HG03571 (cell line): ENCODE data around the gene RGR.

ENCODE experiments used
- ATAC-seq: cut with Tn5 transposase; IDR thresholded peaks from one replicate; pipeline ENCODE4 v1.9.1; 2021; ENCODE audit not compliant: unreplicated experiment

Gene RGR

DNA sequence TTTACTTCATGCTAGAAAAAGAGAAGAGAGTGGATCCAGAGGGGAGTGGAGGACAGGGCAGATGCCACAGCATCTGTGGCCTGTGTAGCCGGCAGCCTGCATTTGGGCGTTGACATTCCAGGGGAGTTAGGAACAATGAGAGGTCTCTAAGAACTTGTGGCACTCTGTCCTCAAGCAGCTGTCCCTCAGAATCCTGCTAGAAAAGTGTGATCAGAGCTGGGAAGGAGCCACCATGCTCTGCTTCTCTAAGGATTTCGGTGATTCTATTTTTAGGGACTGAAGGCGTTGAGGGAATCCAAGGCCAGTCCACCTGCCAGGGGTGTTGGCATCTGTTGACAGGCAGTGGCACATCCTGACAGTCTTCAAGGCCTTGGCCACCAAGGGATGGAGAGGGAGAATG lies 27.1 kb upstream of the RGR start:
- no peak for ATAC-seq

DNA sequence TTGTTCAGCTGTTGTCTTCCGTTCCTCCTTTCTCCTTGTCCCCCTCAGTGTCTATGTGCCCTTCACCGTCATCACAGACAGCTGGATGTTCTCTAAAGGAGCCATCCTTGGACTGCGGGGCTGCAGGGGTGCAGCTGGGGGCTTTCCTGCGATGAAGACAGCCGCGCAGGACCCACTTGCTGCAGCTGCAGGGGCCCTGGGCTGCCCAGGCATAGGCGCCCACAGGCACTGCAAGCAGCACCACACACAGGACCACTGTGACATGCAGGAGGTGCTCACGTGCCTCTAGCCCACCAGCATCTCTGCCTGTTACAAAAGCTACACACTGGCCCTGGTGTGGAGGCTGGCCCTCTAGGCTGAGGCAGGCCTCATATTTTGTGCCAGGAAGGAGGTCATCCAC lies 22.9 kb upstream of the RGR start:
- ATAC-seq: no peak

DNA sequence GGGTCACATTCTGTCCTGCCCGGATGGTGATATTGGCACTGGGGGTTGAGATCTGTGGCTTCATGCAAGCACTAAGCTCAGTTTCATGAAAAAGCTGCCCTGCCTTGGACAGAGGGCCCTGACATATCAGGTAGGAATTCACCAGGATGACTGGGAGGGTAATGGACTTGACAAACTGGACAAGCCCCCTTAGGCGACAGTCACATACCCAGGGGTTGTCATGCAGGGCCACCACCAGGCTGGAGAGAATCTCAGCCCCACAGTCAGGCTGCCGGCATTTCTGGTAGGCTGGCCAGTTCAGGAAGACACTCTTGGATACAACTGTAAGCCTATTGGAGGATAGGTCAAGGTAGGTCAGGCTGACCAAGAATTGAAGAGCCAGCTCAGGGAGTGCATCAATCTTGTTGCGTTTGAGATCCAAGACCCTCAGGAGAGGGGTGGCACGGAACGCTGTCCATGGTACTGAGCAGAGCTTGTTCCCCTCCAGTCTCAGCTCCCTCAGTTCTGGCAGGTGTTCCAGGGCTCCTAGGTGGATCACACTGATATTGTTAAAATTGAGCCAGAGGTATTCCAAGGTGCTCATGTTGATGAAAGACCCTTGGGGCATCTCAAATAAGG lies 20.3 kb upstream of the RGR start:
- no peak for ATAC-seq

DNA sequence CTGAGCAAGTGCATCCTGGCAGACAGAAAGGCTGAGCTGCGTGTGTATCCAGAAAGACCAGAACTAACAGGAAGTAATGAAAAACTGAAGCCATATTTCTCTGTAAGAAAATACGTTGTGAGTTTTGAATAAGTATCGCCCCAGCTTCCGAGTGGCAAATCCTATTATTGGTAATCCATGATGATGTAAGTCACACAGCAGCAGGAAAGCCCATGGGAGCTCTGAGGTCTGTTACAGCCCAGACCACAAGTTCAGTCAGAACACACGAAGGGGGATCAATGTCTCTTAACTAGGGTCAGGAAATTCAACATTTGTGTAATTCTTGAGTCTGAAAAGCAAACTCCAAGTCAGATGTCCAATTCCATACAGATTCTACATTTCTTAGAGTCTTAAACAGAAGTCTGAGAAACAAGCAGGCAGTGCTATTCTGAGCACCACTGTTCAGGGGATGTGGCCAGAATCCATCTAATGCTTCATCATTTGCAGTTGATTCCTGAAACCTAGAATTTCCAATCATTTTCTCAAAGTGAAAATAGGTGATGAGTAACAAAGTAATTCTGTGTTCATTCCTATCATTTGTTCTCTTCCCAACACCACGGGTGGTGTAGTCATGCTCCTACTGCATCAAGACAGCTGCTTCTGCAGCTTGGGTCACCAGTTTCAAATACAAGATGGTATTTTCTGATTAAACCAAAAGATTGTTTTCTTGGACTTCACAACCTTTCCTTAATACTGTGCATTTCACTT lies 19.3 kb upstream of the RGR start, which contains the start of gene LRIT2:
TSS of gene LRIT2 (minus strand) at position 118 of the 747 bp plus-strand sequence. CDS start at position 94, 24 bp downstream.
- ATAC-seq: no peak

DNA sequence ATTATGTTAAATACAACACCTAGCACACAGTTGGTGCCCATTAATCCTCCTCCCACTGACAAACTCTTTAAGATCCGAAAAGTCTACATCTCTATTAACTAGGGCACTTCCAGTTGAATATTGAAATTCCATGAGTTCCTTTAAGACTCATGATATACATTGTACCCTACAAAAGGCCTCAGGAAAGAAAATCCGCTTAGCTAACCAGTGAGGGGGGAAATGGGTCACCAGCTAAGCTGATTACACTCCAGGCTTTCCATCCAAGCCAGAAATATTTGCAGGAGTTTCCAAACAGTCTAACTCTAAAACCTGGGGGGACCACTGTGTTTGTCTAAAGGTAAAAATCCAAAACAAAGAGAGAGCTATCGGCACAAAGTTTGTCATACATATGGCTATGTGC lies 18.2 kb upstream of the RGR start:
- ATAC-seq: no peak

DNA sequence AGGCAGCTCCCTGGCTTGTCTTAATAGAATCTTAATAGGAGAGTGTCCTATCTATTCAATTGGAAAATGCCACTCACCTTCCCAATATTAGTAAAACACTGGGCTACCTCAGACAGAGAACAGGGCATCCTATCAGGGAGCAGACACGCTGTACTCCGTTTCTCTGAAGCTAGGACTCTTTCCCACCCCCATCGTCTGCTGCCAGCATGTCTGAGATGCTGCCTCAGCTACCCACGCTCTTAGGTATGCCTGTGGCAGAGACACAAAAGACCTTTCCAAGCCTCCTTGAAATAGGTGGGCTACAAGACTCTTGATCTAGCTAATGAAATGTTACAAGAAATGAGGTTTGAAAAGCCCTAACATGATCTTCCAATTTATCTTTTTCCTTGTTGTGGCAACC lies 17.0 kb upstream of the RGR start:
- ATAC-seq: no peak

DNA sequence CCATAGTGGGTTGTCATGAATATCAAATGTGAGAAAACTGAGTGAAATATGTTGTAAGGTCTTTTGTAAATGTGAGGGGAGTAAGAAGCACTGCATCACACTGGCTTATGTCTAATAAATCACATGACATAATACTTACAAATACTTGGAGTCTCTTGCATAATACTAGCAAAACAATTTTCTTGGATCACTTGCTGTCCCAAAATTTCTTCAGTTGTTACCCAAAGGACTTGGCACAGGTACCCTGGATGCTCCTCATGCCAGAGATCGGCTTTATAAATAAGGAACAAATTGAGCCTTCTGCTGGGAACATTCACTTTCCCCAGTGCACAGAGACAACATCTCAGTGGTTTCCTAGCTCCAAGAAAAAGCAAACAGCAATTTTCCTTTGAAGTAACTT lies 14.5 kb upstream of the RGR start:
- no peak for ATAC-seq

DNA sequence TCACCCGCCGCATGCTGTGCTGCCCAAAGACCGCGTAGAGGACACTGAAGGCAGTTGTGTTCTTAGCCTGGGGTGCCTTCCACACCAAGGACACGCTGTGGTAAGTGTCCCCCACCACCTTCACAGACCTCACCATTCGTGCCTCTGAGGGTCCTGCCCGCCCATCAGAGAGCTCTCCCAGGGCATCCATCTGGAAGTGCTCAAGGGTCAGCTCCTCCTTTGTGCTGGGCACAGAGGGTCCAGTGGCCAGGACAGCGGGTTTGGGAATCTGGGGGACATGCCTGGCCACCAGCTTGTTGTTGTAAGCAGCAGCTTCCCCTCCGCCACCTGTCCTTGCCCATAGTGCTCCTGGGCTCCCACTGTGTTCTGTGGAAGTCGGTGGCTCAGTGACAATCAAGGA lies 12.5 kb upstream of the RGR start:
- no peak for ATAC-seq

DNA sequence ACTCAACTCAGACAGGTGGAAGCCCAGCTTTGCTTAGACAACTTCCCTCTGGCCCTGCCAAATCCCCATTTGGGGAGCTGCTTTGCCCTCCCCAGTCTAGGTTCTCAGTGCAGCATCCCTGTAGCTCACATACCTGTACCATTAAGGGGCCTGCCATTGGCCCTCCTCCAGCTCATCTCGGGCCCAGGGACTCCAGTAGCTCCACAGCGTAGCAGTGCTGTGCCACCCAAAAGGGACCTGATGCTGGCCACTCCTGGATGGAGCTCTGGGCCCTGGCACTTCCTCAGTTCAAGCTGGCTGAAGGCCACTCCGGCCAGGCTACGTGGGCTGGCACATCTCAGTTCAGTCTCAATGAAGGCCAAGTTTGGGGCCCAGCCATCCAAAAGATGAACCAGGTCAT lies 10.9 kb upstream of the RGR start:
- no peak for ATAC-seq

DNA sequence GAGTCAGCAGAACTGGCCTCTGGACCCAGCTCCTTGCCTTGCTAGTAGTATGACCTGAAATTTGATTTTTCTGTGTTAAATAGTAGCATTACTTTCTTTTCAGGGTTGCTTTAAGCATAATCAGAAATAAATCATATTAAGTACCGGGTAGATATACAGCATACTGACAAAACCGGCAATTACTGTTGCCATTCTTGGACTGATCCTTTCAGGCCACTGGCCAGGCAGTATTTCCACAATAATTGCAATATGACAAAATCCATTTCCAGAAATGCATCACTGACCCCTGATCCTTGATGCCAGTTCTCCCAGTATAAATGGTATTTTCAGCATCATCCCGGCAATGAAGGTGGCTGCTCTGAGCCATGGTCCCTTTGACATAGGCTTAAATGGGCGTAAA lies 10.4 kb upstream of the RGR start:
- ATAC-seq: no peak

DNA sequence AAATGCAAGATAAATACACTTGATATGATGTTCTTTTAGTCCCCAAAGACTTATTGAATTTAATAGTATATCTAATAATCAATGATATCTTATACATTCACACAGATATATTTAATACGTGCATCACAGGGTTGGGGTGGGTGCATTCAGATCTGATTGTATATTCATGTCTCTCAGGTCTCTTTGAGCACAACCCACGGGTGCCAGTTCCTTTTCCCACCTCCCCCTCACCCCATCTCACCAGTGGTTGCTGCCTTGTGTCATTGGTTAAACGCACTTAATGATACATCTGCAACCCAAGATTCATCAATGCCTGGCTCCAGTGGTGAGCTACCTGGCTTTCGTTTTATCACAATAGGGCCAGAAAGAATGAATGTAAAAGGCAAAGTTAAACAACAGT lies 9.8 kb upstream of the RGR start:
- no peak for ATAC-seq

DNA sequence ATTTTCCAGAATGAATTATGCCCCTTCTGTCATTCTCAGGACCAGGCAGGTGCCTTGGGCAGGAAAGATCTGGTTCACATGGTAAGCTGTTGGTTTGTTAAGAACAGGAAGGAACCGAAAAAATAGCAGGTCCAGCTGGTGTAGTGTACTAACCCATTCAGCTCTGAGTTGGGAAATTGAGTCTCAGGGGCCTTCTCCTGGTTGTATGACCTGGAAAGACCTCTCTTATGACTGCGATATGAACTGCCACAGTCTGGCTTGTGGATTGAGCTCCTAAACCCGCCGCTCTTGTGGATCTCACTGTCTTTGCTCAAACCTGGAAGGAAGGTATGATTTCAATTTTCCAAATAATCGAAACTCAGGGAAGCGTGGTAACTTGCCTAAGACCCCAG lies 8.1 kb upstream of the RGR start:
- ATAC-seq: no peak

DNA sequence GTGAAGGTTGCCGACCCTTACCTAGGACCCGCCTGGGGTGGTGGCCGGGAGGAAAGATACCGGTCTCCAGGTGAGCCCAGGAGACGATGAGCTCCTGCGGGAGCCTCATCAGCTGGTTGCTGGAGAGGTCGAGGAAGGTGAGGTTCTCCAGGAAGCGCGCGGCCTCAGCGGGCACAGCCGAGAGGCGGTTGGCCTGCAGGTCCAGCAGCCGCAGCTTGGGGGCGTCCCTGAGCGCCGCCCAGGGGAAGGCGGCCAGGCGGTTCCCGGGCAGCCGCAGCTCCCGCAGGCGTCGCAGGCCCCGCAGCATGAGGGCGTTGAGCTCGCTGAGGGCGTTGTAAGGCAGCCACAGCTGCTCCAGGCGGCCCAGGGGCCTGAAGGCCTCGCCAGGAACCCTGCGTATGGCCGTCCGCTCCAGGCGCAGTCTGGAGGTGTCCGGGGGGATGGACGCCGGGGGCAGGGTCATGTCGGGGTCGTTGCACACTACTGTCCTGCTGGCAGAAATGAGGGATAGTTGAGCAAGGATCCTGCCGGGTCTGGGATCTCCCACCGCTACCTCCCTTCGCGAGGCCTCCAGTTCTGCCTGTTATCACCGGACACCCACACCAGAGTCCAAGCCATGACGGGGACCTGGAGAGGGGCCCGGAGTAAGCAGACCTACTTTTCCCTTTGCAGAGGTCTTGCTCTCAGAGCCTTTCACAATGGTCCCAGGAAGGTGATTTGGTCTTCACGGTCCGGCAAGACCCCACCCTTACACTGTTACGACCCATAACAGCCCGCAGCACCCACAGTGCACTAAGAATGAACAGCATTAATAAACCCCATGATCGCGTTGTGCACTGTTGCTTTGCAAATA lies 7.4 kb upstream of the RGR start:
- ATAC-seq: no peak

DNA sequence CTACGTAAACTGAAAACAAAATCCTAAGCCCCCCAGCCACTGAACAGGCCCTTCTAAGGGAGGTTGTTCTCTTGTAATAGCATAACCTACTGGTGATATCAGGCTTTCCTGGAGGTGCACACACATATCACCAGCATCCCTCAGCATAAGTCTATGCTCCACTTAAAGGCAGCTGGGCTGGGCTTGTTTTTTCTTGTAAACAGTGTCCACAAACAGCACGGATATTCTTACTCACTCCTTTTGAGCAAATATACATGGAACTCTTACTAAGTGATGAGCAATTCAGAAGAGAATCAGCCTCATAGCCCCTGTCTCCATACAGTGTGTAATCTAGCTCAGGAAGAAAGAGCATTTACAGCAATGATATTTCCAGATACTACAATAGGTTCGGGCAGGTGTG lies 5.9 kb upstream of the RGR start:
- ATAC-seq: no peak

DNA sequence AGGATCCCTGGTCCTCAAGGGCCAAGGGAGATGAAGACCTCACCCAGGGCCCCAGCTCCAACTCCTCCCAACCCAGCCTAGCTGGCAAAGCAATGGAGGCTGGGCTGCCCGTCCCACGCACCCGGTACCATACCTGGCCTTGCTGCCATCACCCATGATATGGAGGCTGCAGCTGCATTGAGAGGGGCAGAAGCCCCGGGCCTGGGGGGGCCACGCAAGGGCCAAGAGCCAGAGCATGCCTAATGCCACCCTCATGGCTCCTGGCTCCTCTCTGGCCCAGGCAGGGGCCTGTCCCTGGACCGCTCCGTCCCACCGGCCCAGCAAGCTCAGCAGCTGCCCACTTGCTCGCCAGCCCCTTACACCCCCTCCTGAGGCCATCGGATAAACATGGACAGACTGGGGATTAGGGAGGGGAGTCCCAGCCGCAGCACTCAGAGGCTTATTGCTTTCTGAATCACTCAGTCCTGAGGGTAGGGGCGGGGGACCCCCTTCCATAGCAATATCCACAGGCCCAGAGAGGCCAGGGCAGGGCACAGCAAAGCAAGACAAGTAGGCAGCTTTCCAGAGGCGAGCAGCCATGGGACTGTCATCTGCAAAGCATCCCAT lies 3.6 kb upstream of the RGR start, which contains the start of gene LRIT1:
TSS of gene LRIT1 (minus strand) at position 362 of the 606 bp plus-strand sequence. CDS start at position 255, 107 bp downstream.
- ATAC-seq: no peak

DNA sequence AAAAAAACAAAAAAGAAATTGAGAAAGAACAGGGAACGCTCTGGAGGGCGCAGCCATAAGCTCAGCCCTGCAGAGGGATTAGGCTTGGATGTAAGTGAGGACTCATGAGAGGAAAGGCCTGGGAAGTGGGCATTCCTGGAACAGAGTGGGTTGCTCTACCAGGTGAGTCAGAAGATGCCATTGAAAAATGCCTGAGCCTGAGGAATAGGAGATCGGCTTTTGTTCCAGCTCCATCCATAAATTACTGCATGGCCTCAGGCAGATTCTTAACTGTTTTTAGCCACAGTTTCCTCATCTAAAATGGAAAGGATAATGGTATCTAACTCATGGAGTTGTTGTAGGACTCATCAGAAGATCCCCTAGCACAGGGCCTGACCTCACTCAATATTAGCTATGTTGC lies 1.1 kb upstream of the RGR start:
- no peak for ATAC-seq

DNA sequence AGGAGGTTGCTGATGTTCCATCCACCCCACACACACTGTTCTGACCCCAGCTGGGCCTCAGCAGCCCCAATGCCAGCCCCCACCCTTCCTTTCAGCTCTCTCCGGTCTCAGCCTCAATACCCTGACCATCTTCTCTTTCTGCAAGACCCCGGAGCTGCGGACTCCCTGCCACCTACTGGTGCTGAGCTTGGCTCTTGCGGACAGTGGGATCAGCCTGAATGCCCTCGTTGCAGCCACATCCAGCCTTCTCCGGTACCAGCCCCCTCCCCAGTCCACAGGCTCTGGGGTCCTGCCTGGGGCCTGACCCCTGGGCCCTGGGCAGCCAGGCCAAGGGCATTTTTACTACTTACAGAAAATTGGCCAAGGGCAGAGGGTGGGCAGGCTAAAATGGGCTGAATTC lies 2.6 kb downstream of the RGR start:
- no peak for ATAC-seq

DNA sequence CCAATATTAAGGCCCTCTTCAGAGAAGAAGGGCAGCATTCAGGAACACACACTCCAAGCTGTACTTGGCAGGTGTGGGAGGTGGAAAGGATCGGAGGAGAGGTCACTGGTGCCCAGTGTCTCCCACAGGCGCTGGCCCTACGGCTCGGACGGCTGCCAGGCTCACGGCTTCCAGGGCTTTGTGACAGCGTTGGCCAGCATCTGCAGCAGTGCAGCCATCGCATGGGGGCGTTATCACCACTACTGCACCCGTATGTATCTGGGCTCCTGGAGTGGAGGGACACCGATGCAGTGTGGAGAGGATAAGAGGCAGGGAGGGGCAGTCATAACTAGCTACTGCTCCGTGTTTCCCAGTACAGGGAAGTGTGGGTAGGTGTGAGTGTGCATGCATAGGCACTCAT lies 3.9 kb downstream of the RGR start:
- ATAC-seq: no peak

DNA sequence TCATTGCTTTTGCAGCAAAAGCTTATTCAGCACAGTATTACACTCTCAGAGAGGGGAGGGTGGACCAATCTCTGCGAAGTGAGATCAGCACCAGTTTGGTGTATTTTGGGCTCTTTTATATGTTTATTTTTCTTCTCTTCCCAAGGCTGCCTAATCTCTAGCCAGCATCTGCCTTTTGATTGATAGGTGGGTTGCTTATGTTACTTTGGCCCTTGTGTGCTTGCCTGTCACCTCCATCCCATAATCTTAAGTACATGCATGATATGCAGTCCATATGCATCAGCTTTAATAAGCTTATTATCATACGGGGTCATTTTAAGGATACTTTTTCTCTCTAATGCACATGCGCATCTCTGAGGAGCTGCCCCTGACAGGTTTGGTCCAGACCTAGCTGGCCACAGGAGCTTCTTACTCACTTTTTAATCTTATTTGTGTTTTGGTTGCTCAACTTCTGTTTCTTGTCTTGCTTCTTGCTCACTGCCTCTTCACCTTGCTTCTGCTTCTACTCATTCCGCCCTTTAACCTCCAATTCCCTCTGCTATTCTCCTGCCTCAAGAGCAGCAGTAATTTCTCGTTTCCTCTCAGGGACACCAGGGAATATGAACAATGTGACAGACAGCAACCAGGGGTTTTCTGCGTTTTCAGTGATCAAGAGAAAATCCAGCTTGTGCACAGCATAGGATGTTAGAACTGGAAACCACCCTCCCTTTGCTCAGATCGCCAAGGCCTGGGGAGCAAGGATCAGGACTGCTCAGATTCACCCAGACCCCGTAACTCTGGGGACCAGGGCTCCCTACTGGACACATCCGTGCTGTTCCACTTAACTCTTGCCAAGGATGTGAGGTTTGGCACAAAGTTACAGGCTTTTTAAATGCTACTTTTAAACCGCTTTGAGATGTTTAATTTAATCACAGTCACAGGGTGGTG lies 10.0 kb downstream of the RGR start:
- no peak for ATAC-seq
